ENCODE measurements around the gene FAF1. TPM values are rescaled to one million over a fixed set of nuclear protein-coding genes. Genes with fewer than 3 reads are reported as not detected.

The FAF1 gene
- total and polyA plus RNA-seq, 2 of the 8 experiments (the other 6 are each of a cell fraction or from before 2014, with no cell fraction given), result 10.8 to 65.9 TPM

DNA sequence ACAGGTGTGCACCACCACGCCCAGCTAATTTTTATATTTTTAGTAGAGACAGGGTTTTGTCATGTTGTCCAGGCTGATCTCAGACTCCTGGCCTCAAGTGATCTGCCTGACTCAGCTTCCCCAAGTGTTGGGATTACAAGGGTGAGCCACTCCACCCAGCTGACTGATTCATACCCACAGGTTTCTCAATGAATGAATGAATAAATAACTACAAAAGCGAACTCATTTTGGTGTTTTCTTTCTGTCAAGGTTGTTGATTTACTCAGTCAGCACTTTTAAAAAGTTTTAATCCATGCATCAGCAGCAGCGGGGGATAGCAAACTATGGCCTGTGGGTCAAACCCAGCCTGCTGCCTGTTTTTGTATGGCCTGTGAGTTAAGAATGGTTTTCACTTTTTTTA, 217.5 kb downstream of the FAF1 start:
- Histone ChIP-seq H3K9me3 (ENCODE audit: insufficient read depth in 2 of 2, low read depth in 1 of 2, low read length in 1 of 2) (peaks cover 0 to 3% of the 10 kb centered on the region in 2 experiments; a peak in 1 of 4 replicates), H3K36me3 (ENCODE audit: control insufficient read depth in 2 of 4, insufficient read depth in 4 of 4, low read length in 3 of 4) (no peaks in the 10 kb centered on the region), H3K18ac (ENCODE audit: extremely low read depth, low read length) (no peak overlapping the region), H3K27me3 (replicated peaks in 1 of 4; ENCODE audit: control insufficient read depth in 3 of 4, extremely low read depth in 1 of 4, insufficient read depth in 3 of 4, low read length in 3 of 4) (no peaks in the 10 kb centered on the region), H3K56ac (replicated peaks; ENCODE audit: insufficient read length, low read depth, low read length) (no peak overlapping the region), H2BK120ac (replicated peaks; ENCODE audit: low read depth, low read length) (no peak overlapping the region), H2AK5ac (ENCODE audit: low read depth, low read length) (no peak overlapping the region), H3K23ac (ENCODE audit: insufficient read length) (no peak overlapping the region), H2BK5ac (ENCODE audit: low read depth, low read length) (no peak overlapping the region), H2BK15ac (ENCODE audit: low read length) (no peak overlapping the region), H2BK12ac (ENCODE audit: low read depth, low read length) (no peak overlapping the region), H4K91ac (replicated peaks; ENCODE audit: insufficient read length, low read length) (no peak overlapping the region), H3K14ac (ENCODE audit: insufficient read length) (no peak overlapping the region), H3K79me1 (ENCODE audit: low read depth, low read length) (no peaks in the 10 kb centered on the region), H3K4me1 (replicated peaks in 1 of 4; ENCODE audit: control insufficient read depth in 3 of 4, insufficient read depth in 4 of 4, low read length in 3 of 4) (no peaks in the 10 kb centered on the region), H3K79me2 (ENCODE audit: control insufficient read depth in 1 of 2, insufficient read depth in 2 of 2, low read length in 2 of 2) (no peaks in the 10 kb centered on the region), H4K20me1 (replicated peaks in 1 of 2; ENCODE audit: control insufficient read depth in 1 of 2, insufficient read depth in 2 of 2, low read length in 2 of 2) (no peaks in the 10 kb centered on the region), H4K5ac (ENCODE audit: insufficient read length, low read depth, low read length) (no peak overlapping the region), H2BK20ac (ENCODE audit: low read length) (no peak overlapping the region), H3K9ac (replicated peaks in 1 of 4; ENCODE audit: extremely low read depth in 1 of 4, low read depth in 3 of 4, low read length in 3 of 4) (no peak overlapping the region), H2AFZ (ENCODE audit: low read length) (no peak overlapping the region), H4K8ac (ENCODE audit: extremely low read depth, insufficient read depth, low read length) (no peak overlapping the region), H3K23me2 (ENCODE audit: low read depth, low read length) (no peaks in the 10 kb centered on the region), H3K4me3 (ENCODE audit: extremely low read depth in 1 of 4, insufficient read depth in 2 of 4, low read depth in 3 of 4, low read length in 4 of 4) (no peak overlapping the region), H3K27ac (ENCODE audit: low read depth, low read length) (no peak overlapping the region), H3K4ac (replicated peaks; ENCODE audit: insufficient read length, low read depth, low read length) (no peak overlapping the region), H3K4me2 (ENCODE audit: insufficient read depth in 1 of 2, low read depth in 2 of 2, low read length in 2 of 2) (no peak overlapping the region)
- DNase-seq (ENCODE audit: low read depth in 1 of 2, low spot score in 2 of 2) (no peak), FAIRE-seq (no peak)
- WGBS, 2 experiments (ENCODE audit: extremely low coverage in 1 of 2, insufficient coverage in 1 of 2, insufficient read length in 1 of 2, insufficient replicate concordance in 2 of 2, low coverage in 1 of 2, low lambda C conversion rate in 2 of 2, missing lambda C conversion rate in 1 of 2), result 89% methylated on average over 3 of the region's 3 CpGs; no CpG with 5 or more reads in 1 of the 2 experiments
- TF ChIP-seq, protein P1, sequence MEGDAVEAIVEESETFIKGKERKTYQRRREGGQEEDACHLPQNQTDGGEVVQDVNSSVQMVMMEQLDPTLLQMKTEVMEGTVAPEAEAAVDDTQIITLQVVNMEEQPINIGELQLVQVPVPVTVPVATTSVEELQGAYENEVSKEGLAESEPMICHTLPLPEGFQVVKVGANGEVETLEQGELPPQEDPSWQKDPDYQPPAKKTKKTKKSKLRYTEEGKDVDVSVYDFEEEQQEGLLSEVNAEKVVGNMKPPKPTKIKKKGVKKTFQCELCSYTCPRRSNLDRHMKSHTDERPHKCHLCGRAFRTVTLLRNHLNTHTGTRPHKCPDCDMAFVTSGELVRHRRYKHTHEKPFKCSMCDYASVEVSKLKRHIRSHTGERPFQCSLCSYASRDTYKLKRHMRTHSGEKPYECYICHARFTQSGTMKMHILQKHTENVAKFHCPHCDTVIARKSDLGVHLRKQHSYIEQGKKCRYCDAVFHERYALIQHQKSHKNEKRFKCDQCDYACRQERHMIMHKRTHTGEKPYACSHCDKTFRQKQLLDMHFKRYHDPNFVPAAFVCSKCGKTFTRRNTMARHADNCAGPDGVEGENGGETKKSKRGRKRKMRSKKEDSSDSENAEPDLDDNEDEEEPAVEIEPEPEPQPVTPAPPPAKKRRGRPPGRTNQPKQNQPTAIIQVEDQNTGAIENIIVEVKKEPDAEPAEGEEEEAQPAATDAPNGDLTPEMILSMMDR (IDR thresholded peaks at IDR 0.05; ENCODE audit: control extremely low read depth in 1 of 3, insufficient read depth in 1 of 3, low read depth in 1 of 3, low read length in 3 of 3), result no peak
- TF ChIP-seq SP2 (IDR thresholded peaks at IDR 0.05; ENCODE audit: low read length), result no peak
- TF ChIP-seq RXRA (IDR thresholded peaks at IDR 0.05; ENCODE audit: insufficient read depth, low read depth, low read length), result no peak
- TF ChIP-seq CREB1 (IDR thresholded peaks at IDR 0.05), result no peak
- no peak for TF ChIP-seq SRF (IDR thresholded peaks at IDR 0.05; ENCODE audit: low read depth, low read length)
- TF ChIP-seq ZNF274 (IDR thresholded peaks at IDR 0.05; ENCODE audit: borderline replicate concordance, extremely low read depth, low read length), result no peak
- TF ChIP-seq GABPA (IDR thresholded peaks at IDR 0.05; ENCODE audit: borderline replicate concordance, insufficient read depth, low read length), result no peak
- no peak for TF ChIP-seq YY1 (IDR thresholded peaks at IDR 0.05; ENCODE audit: low read depth, low read length)
- TF ChIP-seq SIX5 (IDR thresholded peaks at IDR 0.05; ENCODE audit: low read depth, low read length), result no peak
- no peak for TF ChIP-seq ASH2L (IDR thresholded peaks at IDR 0.05; ENCODE audit: low read length)
- no peak for TF ChIP-seq SIRT6 (IDR thresholded peaks at IDR 0.05; ENCODE audit: low read length)
- no peak for TF ChIP-seq BRCA1 (IDR thresholded peaks at IDR 0.05; ENCODE audit: low read depth, low read length)
- POLR2A ChIA-PET (ENCODE audit: partially characterized antibody), result interaction anchor here (1.2 kb wide), 1 partner anchor 318 kb away, joined by 3 read pairs; no protein-coding TSS in a partner anchor
- CTCF ChIA-PET (ENCODE audit: partially characterized antibody), result interaction anchor here (1.5 kb wide), 2 partner anchors 8 to 13 kb away, joined by 4 to 6 read pairs; no protein-coding TSS in a partner anchor

Measured in H1 (cell line).